ENCODE data around the gene DUSP9.

DNA sequence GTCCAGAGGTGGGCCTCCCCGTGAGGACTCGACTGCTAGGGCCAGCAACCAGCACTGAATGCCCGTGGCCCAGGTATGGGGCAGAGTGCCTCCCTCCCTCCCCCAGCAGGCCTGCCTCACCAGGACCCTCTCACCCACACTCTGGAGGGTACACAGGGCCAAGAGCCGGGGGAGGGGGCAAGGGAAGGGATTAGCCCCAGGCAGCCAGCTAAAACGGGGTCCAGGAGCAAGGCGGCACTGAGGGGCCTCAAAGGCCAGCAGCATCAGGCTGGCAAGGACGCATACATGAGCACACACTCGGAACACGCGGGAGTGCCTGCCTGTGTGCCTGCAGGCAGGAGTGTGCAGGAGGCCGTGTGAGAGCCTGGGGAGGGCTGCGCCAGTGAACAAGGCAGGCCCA, 18.3 kb upstream of the DUSP9 start:
- TF ChIP-seq, protein P1, sequence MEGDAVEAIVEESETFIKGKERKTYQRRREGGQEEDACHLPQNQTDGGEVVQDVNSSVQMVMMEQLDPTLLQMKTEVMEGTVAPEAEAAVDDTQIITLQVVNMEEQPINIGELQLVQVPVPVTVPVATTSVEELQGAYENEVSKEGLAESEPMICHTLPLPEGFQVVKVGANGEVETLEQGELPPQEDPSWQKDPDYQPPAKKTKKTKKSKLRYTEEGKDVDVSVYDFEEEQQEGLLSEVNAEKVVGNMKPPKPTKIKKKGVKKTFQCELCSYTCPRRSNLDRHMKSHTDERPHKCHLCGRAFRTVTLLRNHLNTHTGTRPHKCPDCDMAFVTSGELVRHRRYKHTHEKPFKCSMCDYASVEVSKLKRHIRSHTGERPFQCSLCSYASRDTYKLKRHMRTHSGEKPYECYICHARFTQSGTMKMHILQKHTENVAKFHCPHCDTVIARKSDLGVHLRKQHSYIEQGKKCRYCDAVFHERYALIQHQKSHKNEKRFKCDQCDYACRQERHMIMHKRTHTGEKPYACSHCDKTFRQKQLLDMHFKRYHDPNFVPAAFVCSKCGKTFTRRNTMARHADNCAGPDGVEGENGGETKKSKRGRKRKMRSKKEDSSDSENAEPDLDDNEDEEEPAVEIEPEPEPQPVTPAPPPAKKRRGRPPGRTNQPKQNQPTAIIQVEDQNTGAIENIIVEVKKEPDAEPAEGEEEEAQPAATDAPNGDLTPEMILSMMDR (IDR thresholded peaks at IDR 0.05): no peak
- no peak for TF ChIP-seq POLR2A (IDR thresholded peaks at IDR 0.05)

All from right lobe of liver (tissue), 4 donors.